Tibial nerve (tissue), 4 donors: ENCODE measurements around the gene EPB41L4B. TPM values are rescaled to one million over a fixed set of nuclear protein-coding genes. Genes with fewer than 3 reads are reported as not detected.

Experiments used
- DNase-seq, 2 donors: peaks; one replicate each; pipeline ENCODE4 v3.0.0-alpha.2; 2019; ENCODE audit warnings: low spot score in 2 of 2
- H3K27ac ChIP-seq, 4 donors: fragments of 200-600 bp; sonication (generic) in 3 of 4; one replicate each; pipeline ENCODE4 v1.5.1; 2017 to 2019; ENCODE audit warnings: mild to moderate bottlenecking in 1 of 4
- H3K27me3 ChIP-seq, 2 donors: fragments of 200-600 bp; sonication (generic) in 1 of 2; one replicate each; pipeline versions ENCODE4 v1.5.1 to v1.6.0; 2017 to 2019
- H3K36me3 ChIP-seq, 3 donors: fragments of 200-600 bp; sonication (generic); one replicate each; pipeline ENCODE4 v1.5.1; 2018 to 2019
- H3K4me1 ChIP-seq, 4 donors: fragments of 200-600 bp; sonication (generic) in 3 of 4; one replicate each; pipeline ENCODE4 v1.5.1; 2017 to 2019
- H3K4me3 ChIP-seq, 4 donors: fragments of 200-600 bp; sonication (generic) in 3 of 4; one replicate each; pipeline ENCODE4 v1.5.1; 2017 to 2019; ENCODE audit warnings: mild to moderate bottlenecking in 1 of 4, moderate library complexity in 1 of 4
- H3K9me3 ChIP-seq, 4 donors: fragments of 200-600 bp; sonication (generic) in 3 of 4; one replicate each; pipeline ENCODE4 v1.5.1; 2017 to 2019
- CTCF ChIP-seq, 5 experiments: fragments of 200-600 bp in 3 of 5; fragments of 450-650 bp in 2 of 5; sonication (generic) in 3 of 5; IDR thresholded peaks; one replicate each; pipeline ENCODE4 v1.5.1; 2016 to 2019; ENCODE audit warnings: antibody characterized with exemption in 5 of 5, mild to moderate bottlenecking in 3 of 5, moderate library complexity in 2 of 5
- EP300 ChIP-seq, 2 donors: sonication (generic); formaldehyde crosslinking; IDR thresholded peaks; one replicate each; pipeline ENCODE4 v1.6.1; 2017; ENCODE audit warnings: antibody characterized with exemption in 2 of 2, mild to moderate bottlenecking in 1 of 2
- POLR2A ChIP-seq, 2 donors: fragments of 450-650 bp; IDR thresholded peaks; one replicate each; pipeline ENCODE4 v1.6.1; 2017; ENCODE audit warnings: antibody characterized with exemption in 2 of 2, mild to moderate bottlenecking in 2 of 2, moderate library complexity in 2 of 2
- WGBS, 2 donors: methylation state at CpG; one replicate each; pipeline ENCODE4 v1.1.5; 2018; 5-methylcytosine and 5-hydroxymethylcytosine counted together
- total RNA-seq, 4 donors: library from RNA; depleted of rRNA; stranded (reverse); fragments of >200 nt; gene quantifications; one replicate each; pipeline ENCODE4 v1.1.0, GENCODE V29; 2016

EPB41L4B gene
- total RNA-seq, 4 donors from 2014 or later, result 14.7 to 28.0 (median 19.1) TPM

GRCh38 chr9:109143881-109144562 is 176.8 kb downstream of the EPB41L4B start:
- Histone ChIP-seq H3K4me3 (no peak overlapping the region), H3K36me3 (no peaks in the 10 kb centered on the region), H3K4me1 (no peaks in the 10 kb centered on the region), H3K27me3 (no peaks in the 10 kb centered on the region), H3K27ac (no peak overlapping the region), H3K9me3 (no peaks in the 10 kb centered on the region)
- DNase-seq, result no peak
- TF ChIP-seq EP300 (IDR thresholded peaks at IDR 0.05), result no peak
- no peak for TF ChIP-seq CTCF (IDR thresholded peaks at IDR 0.05)
- no peak for TF ChIP-seq POLR2A (IDR thresholded peaks at IDR 0.05)
- 73 to 76% methylated on average over 5 of the region's 5 CpGs for WGBS, 2 donors

- WGBS, 2 donors, result 93 to 97% methylated on average over 5 of the region's 5 CpGs
- TF ChIP-seq POLR2A (IDR thresholded peaks at IDR 0.05) (no peak), EP300 (IDR thresholded peaks at IDR 0.05) (no peak), CTCF (IDR thresholded peaks at IDR 0.05) (no peak)
- H3K27ac ChIP-seq, result no peak overlapping the region
- no peaks in the 10 kb centered on the region for H3K4me1 ChIP-seq
- no peak for DNase-seq
- H3K27me3 ChIP-seq, result no peaks in the 10 kb centered on the region
- no peaks in the 10 kb centered on the region for H3K9me3 ChIP-seq
- H3K4me3 ChIP-seq, result no peak overlapping the region
- H3K36me3 ChIP-seq, result no peaks in the 10 kb centered on the region
Observed at GRCh38 chr9:109141375-109141774, 179.5 kb downstream of the EPB41L4B start.

GRCh38 chr9:109139851-109140250 is 181.0 kb downstream of the EPB41L4B start:
- no peak for DNase-seq

GRCh38 chr9:109138421-109138820 is 182.4 kb downstream of the EPB41L4B start:
- Histone ChIP-seq H3K27me3 (no peaks in the 10 kb centered on the region), H3K27ac (no peak overlapping the region), H3K36me3 (no peaks in the 10 kb centered on the region), H3K4me3 (no peak overlapping the region), H3K9me3 (no peaks in the 10 kb centered on the region), H3K4me1 (no peaks in the 10 kb centered on the region)
- TF ChIP-seq CTCF (IDR thresholded peaks at IDR 0.05) (no peak), EP300 (IDR thresholded peaks at IDR 0.05) (no peak), POLR2A (IDR thresholded peaks at IDR 0.05) (no peak)
- WGBS, 2 donors, result 92 to 98% methylated on average over 2 of the region's 2 CpGs
- no peak for DNase-seq

More at GRCh38 chr9:109139851-109140250, 181.0 kb downstream of the EPB41L4B start:
- H3K4me1 ChIP-seq, result no peaks in the 10 kb centered on the region
- H3K4me3 ChIP-seq, result no peak overlapping the region
- H3K9me3 ChIP-seq, result no peaks in the 10 kb centered on the region
- H3K27ac ChIP-seq, result no peak overlapping the region
- WGBS, 2 donors, result 93 to 100% methylated on average over 1 of the region's 1 CpG
- no peak for TF ChIP-seq CTCF (IDR thresholded peaks at IDR 0.05)
- TF ChIP-seq POLR2A (IDR thresholded peaks at IDR 0.05), result no peak
- TF ChIP-seq EP300 (IDR thresholded peaks at IDR 0.05), result no peak
- H3K27me3 ChIP-seq, result no peaks in the 10 kb centered on the region
- H3K36me3 ChIP-seq, result no peaks in the 10 kb centered on the region

GRCh38 chr9:109134167-109134578 is 186.7 kb downstream of the EPB41L4B start:
- Histone ChIP-seq H3K36me3 (no peaks in the 10 kb centered on the region), H3K4me3 (no peak overlapping the region), H3K9me3 (no peaks in the 10 kb centered on the region), H3K27ac (no peak overlapping the region), H3K4me1 (peaks cover 0 to 8% (median 0%) of the 10 kb centered on the region in 4 donors), H3K27me3 (no peaks in the 10 kb centered on the region)
- no peak for TF ChIP-seq CTCF (IDR thresholded peaks at IDR 0.05)
- no peak for TF ChIP-seq EP300 (IDR thresholded peaks at IDR 0.05)
- TF ChIP-seq POLR2A (IDR thresholded peaks at IDR 0.05), result no peak
- 83 to 92% methylated on average over 1 of the region's 1 CpG for WGBS, 2 donors
- DNase-seq, result no peak
